Fibroblast of lung (primary cell): ENCODE measurements around the gene SEC14L1. TPM values are rescaled to one million over a fixed set of nuclear protein-coding genes. Genes with fewer than 3 reads are reported as not detected.
A peak's percentile ranks its signal among the peaks of the same experiment; 100 is the strongest.

Source experiments
- DNase-seq, 2 donors: peaks; one replicate each; pipeline versions ENCODE4 v3.0.0 to v3.0.0-alpha.2; 2010; ENCODE audit warnings: low read depth in 2 of 2
- H2AFZ ChIP-seq: 2 replicates; pipeline ENCODE4 v1.5.1; 2012; ENCODE audit warnings: low read length, control low read depth, inconsistent platforms
- H3K27ac ChIP-seq: 2 replicates; pipeline ENCODE4 v1.5.1; 2011; ENCODE audit warnings: low read length, control low read depth; ENCODE audit not compliant: insufficient read depth
- H3K27me3 ChIP-seq: 2 replicates; pipeline ENCODE4 v1.5.1; 2011; ENCODE audit warnings: mild to moderate bottlenecking, low read length; ENCODE audit not compliant: control insufficient read depth, insufficient read depth
- H3K36me3 ChIP-seq: 2 replicates; pipeline ENCODE4 v1.5.1; 2011; ENCODE audit warnings: low read length; ENCODE audit not compliant: control insufficient read depth, insufficient read depth
- H3K4me1 ChIP-seq: 2 replicates; pipeline ENCODE4 v1.5.1; 2011; ENCODE audit warnings: low read length; ENCODE audit not compliant: control insufficient read depth, insufficient read depth; ENCODE audit errors: extremely low read depth
- H3K4me2 ChIP-seq: 2 replicates; pipeline ENCODE4 v1.5.1; 2011; ENCODE audit warnings: low read length, control low read depth; ENCODE audit not compliant: insufficient read depth; ENCODE audit errors: extremely low read depth
- H3K4me3 ChIP-seq, 4 experiments: fragments of 200-600 bp in 1 of 4; sonication (generic) in 1 of 4; replicated peaks in 1 of 4; 2 replicates each; pipeline ENCODE4 v1.5.1; 2011 to 2016; ENCODE audit warnings: low read length in 4 of 4, low read depth in 3 of 4, mild to moderate bottlenecking in 3 of 4, control low read depth in 2 of 4, inconsistent platforms in 1 of 4, mixed read lengths in 1 of 4; ENCODE audit not compliant: insufficient read depth in 1 of 4; ENCODE audit errors: control extremely low read depth in 1 of 4
- H3K79me2 ChIP-seq: 2 replicates; pipeline ENCODE4 v1.5.1; 2012; ENCODE audit warnings: mild to moderate bottlenecking, low read length, inconsistent platforms; ENCODE audit not compliant: control insufficient read depth, insufficient read depth
- H3K9ac ChIP-seq: 2 replicates; pipeline ENCODE4 v1.5.1; 2011; ENCODE audit warnings: mild to moderate bottlenecking, low read length, control low read depth; ENCODE audit not compliant: insufficient read depth
- H3K9me3 ChIP-seq: 2 replicates; pipeline ENCODE4 v1.5.1; 2012; ENCODE audit warnings: low read depth, low read length; ENCODE audit not compliant: control insufficient read depth, insufficient read depth
- H4K20me1 ChIP-seq: 2 replicates; pipeline ENCODE4 v1.5.1; 2011; ENCODE audit warnings: low read length; ENCODE audit not compliant: control insufficient read depth, insufficient read depth; ENCODE audit errors: extremely low read depth
- CTCF ChIP-seq, 2 donors: IDR thresholded peaks in 1 of 2; conservative IDR thresholded peaks in 1 of 2; 1 replicate in 1 of 2; 2 replicates in 1 of 2; pipeline ENCODE4 v1.5.1; 2011 to 2012; ENCODE audit warnings: low read length in 2 of 2, control low read depth in 1 of 2, inconsistent platforms in 1 of 2, low read depth in 1 of 2, mild to moderate bottlenecking in 1 of 2
- EZH2 ChIP-seq: IDR thresholded peaks from 2 replicates; pipeline ENCODE4 v1.5.1; 2012; ENCODE audit warnings: low read length, control low read depth, mild to moderate bottlenecking; ENCODE audit errors: missing control alignments
- polyA plus RNA-seq, 2 donors: library from polyadenylated mRNA; depleted of rRNA in 1 of 2; stranded (reverse) in 1 of 2; unstranded in 1 of 2; fragments of >200 nt; gene quantifications; 2 replicates each; pipeline ENCODE4 v1.2.1, GENCODE V29; 2011 to 2012; ENCODE audit warnings: missing spikeins in 1 of 2
- total RNA-seq: library from RNA; depleted of rRNA; stranded (reverse); fragments of >200 nt; gene quantifications from 2 replicates; pipeline ENCODE4 v1.2.1, GENCODE V29; 2014

Gene SEC14L1
- total and polyA plus RNA-seq, 2 donors (not counting 1 experiment from before 2014, with no cell fraction given): 21.1 to 32.9 TPM

DNA sequence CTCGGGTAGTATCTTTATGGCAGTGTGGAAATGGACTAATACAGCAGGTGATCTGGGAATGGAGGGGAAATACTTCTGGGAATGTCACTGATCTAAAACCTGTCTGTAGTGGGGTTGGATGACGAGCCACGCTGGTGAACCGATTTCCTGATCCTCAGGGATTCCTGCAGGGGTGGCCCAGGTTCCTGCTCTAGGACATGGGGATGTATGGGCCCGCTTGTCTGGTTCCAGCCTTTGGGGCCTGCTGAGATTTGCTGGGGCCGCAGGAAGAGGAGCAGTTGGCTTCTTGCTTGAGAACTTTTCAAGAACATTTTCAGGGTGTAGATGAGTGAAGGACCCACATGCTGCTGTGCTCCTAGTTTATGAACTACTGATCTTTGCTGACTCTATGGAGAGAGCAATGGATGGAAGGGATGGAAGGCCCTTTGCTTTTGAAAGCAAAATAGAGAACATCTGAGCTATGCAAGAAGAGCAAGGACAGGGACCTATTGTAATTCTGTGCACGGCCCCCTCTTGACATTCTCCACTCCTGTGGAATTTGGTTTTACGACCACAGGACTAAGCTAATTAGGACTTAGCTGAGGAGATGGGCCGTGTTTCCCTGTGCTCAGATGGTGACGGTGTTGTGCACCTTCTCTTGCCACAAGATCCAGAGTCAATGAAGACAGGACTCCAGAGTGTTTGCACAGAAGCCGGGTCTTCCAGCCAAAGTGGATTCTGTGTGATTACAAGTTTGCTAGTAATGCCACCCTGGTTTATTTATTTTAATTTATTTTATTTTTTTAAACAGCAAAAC is 90.5 kb downstream of the SEC14L1 start:
- Histone ChIP-seq H3K36me3 (no peaks in the 10 kb centered on the region), H2AFZ (no peak overlapping the region), H3K27me3 (no peaks in the 10 kb centered on the region), H3K79me2 (no peaks in the 10 kb centered on the region), H3K9ac (no peak overlapping the region), H4K20me1 (no peaks in the 10 kb centered on the region), H3K9me3 (no peaks in the 10 kb centered on the region), H3K27ac (no peak overlapping the region), H3K4me3 (no peak overlapping the region), H3K4me1 (no peaks in the 10 kb centered on the region), H3K4me2 (no peak overlapping the region)
- no peak for DNase-seq
- TF ChIP-seq EZH2 (no peak), CTCF (conservative IDR thresholded peaks at IDR 0.05 in 1 of 2, IDR thresholded peaks at IDR 0.05 in 1 of 2; ENCODE audit: low read depth in 1 of 2, low read length in 2 of 2) (no peak)

DNA sequence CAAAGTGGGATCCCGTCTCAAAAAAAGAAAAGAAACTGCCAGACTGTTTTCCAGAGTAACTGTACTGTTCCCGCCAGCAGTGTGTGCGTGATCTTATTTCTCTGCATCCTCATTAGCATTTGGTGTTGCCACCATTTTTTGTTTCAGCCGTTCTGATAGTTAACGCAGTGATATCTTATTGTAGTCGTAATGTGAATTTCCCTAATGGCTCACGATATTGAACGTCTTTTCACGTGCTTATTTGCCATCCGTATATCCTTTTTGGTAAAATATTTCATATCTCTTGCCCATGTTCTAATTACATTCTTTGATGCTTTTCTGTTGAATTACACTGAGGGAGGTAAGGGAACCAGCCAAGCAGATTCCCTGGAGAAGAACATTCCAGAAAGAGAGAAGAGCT is 92.4 kb downstream of the SEC14L1 start:
- Histone ChIP-seq H3K79me2 (no peaks in the 10 kb centered on the region), H3K27me3 (no peaks in the 10 kb centered on the region), H3K9me3 (no peaks in the 10 kb centered on the region), H3K4me2 (no peak overlapping the region), H3K4me3 (no peak overlapping the region), H3K36me3 (no peaks in the 10 kb centered on the region), H4K20me1 (no peaks in the 10 kb centered on the region), H3K27ac (peak overlapping the region; percentile 40), H3K4me1 (no peaks in the 10 kb centered on the region), H2AFZ (no peak overlapping the region), H3K9ac (no peak overlapping the region)
- no peak for DNase-seq
- TF ChIP-seq EZH2: no peak
- TF ChIP-seq CTCF (conservative IDR thresholded peaks at IDR 0.05 in 1 of 2, IDR thresholded peaks at IDR 0.05 in 1 of 2; ENCODE audit: low read depth in 1 of 2, low read length in 2 of 2): no peak

GRCh38 chr17:77233635-77234334 is 93.0 kb downstream of the SEC14L1 start:
- Histone ChIP-seq H3K4me3 (no peak overlapping the region), H3K4me1 (no peaks in the 10 kb centered on the region), H3K9me3 (no peaks in the 10 kb centered on the region), H2AFZ (no peak overlapping the region), H4K20me1 (no peaks in the 10 kb centered on the region), H3K9ac (no peak overlapping the region), H3K36me3 (no peaks in the 10 kb centered on the region), H3K27ac (peak overlapping the region; percentile 75), H3K4me2 (no peak overlapping the region), H3K79me2 (no peaks in the 10 kb centered on the region), H3K27me3 (no peaks in the 10 kb centered on the region)
- peak; percentile 89 to 95 for DNase-seq
- TF ChIP-seq EZH2 (no peak), CTCF (conservative IDR thresholded peaks at IDR 0.05 in 1 of 2, IDR thresholded peaks at IDR 0.05 in 1 of 2; ENCODE audit: low read depth in 1 of 2, low read length in 2 of 2) (no peak)
